ENCODE data around the gene PRRC2B.

DNA sequence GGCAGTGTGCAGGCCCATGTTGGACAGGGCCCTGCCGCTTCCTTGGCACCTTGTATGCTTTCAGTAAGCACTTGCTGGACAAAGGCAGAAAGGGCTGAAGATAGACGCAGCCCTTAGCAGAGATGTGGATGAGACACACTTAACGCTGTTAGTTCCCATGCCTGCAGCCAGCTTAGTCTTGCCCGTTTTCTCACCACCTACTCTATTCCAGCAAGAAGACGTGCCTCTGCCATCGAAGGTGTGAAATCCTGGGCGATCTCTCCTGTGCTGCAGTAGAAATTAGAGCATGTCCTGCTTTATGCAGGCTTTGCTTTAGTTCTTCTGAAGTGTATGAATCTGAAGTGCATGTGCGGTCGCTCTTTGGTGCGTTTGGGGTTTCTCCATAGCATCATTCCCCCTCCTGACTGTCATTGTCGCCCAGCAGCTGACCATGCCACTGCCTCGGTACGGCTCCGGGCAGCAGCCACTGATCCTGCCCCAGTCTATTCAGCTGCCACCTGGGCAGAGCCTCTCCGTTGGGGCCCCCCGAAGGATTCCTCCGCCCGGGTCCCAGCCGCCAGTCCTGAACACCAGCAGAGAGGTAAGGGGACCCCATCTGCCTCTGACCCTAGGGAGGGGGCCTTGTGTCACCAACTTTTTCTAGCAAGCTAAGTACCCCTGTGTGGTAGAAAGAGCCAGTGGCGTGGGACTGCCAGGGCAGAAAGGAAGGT lies 97.3 kb downstream of the PRRC2B start:
- TF ChIP-seq EZH2 (IDR thresholded peaks at IDR 0.05; ENCODE audit: insufficient read depth, poor library complexity, severe bottlenecking) = no peak
- TF ChIP-seq EZH2phosphoT487 (IDR thresholded peaks at IDR 0.05; ENCODE audit: insufficient read depth, low read depth) = no peak
